Measurements from ENCODE around the gene LEKR1. TPM values are rescaled to one million over a fixed set of nuclear protein-coding genes. Genes with fewer than 3 reads are reported as not detected.
A peak's percentile ranks its signal among the peaks of the same experiment; 100 is the strongest.

The LEKR1 gene
- total RNA-seq, 2 experiments from 2014 or later = 0.47 to 0.54 TPM

- H3K27me3 Mint-ChIP-seq = peaks cover 5% of the 10 kb centered on the region
- no peak overlapping the region for H3K4me3 Mint-ChIP-seq
- DNase-seq = no peak
- CTCF ChIA-PET = interaction anchor here (1.8 kb wide), 1 partner anchor 16 kb away, joined by 8 read pairs; no protein-coding TSS in a partner anchor
- POLR2A ChIA-PET = no interaction called here
- H3K36me3 Mint-ChIP-seq (ENCODE audit: low read depth) = peaks cover 2% of the 10 kb centered on the region
- H3K27ac Mint-ChIP-seq = peak overlapping the region; percentile 78
- peaks cover 2% of the 10 kb centered on the region for H3K9me3 Mint-ChIP-seq
- peaks cover 50% of the 10 kb centered on the region for H3K4me1 Mint-ChIP-seq
Measured at GRCh38 chr3:157066335-157067098, 240.4 kb downstream of the LEKR1 start.

- H3K4me3 Mint-ChIP-seq = no peak overlapping the region
- POLR2A ChIA-PET = no interaction called here
- peaks cover 2% of the 10 kb centered on the region for H3K36me3 Mint-ChIP-seq (ENCODE audit: low read depth)
- DNase-seq = peak; percentile 60
- H3K27me3 Mint-ChIP-seq = peaks cover 3% of the 10 kb centered on the region
- peak overlapping the region; percentile 78 for H3K27ac Mint-ChIP-seq
- CTCF ChIA-PET = interaction anchor here (1.8 kb wide), 1 partner anchor 16 kb away, joined by 8 read pairs; no protein-coding TSS in a partner anchor
- peaks cover 2% of the 10 kb centered on the region for H3K9me3 Mint-ChIP-seq
- peaks cover 55% of the 10 kb centered on the region for H3K4me1 Mint-ChIP-seq
Measured at GRCh38 chr3:157067114-157067513, 241.0 kb downstream of the LEKR1 start.

GRCh38 chr3:157069406-157069805 lies 243.3 kb downstream of the LEKR1 start:
- peaks cover 2% of the 10 kb centered on the region for H3K36me3 Mint-ChIP-seq (ENCODE audit: low read depth)
- H3K27me3 Mint-ChIP-seq = no peaks in the 10 kb centered on the region
- DNase-seq = no peak
- no peaks in the 10 kb centered on the region for H3K9me3 Mint-ChIP-seq
- H3K4me3 Mint-ChIP-seq = no peak overlapping the region
- H3K27ac Mint-ChIP-seq = no peak overlapping the region
- ChIA-PET CTCF (interaction anchor here (1.1 to 1.3 kb wide), 2 partner anchors 9 to 13 kb away, joined by 3 to 4 read pairs; no protein-coding TSS in a partner anchor), POLR2A (no interaction called here)
- H3K4me1 Mint-ChIP-seq = peaks cover 55% of the 10 kb centered on the region

GRCh38 chr3:157069846-157070677 lies 243.9 kb downstream of the LEKR1 start:
- no peaks in the 10 kb centered on the region for H3K9me3 Mint-ChIP-seq
- no peak for DNase-seq
- peaks cover 3% of the 10 kb centered on the region for H3K36me3 Mint-ChIP-seq (ENCODE audit: low read depth)
- no peak overlapping the region for H3K4me3 Mint-ChIP-seq
- no peaks in the 10 kb centered on the region for H3K27me3 Mint-ChIP-seq
- H3K4me1 Mint-ChIP-seq = peaks cover 60% of the 10 kb centered on the region
- H3K27ac Mint-ChIP-seq = no peak overlapping the region
- POLR2A ChIA-PET = no interaction called here
- CTCF ChIA-PET = interaction anchor here (1.1 kb wide), 1 partner anchor 8 kb away, joined by 3 read pairs; no protein-coding TSS in a partner anchor

- H3K4me1 Mint-ChIP-seq = peaks cover 63% of the 10 kb centered on the region
- H3K27ac Mint-ChIP-seq = no peak overlapping the region
- H3K27me3 Mint-ChIP-seq = no peaks in the 10 kb centered on the region
- ChIA-PET CTCF (no interaction called here), POLR2A (no interaction called here)
- no peaks in the 10 kb centered on the region for H3K9me3 Mint-ChIP-seq
- no peak overlapping the region for H3K4me3 Mint-ChIP-seq
- H3K36me3 Mint-ChIP-seq (ENCODE audit: low read depth) = peaks cover 4% of the 10 kb centered on the region
- no peak for DNase-seq
Measured at GRCh38 chr3:157070678-157070999, 244.5 kb downstream of the LEKR1 start.

- Mint-ChIP-seq H3K36me3 (ENCODE audit: low read depth) (peaks cover 4% of the 10 kb centered on the region), H3K27ac (peak overlapping the region; percentile 61), H3K4me3 (no peak overlapping the region), H3K4me1 (peaks cover 60% of the 10 kb centered on the region), H3K9me3 (no peaks in the 10 kb centered on the region), H3K27me3 (no peaks in the 10 kb centered on the region)
- CTCF ChIA-PET = interaction anchor here (0.7 kb wide), 1 partner anchor 10 kb away, joined by 3 read pairs; no protein-coding TSS in a partner anchor
- POLR2A ChIA-PET = no interaction called here
- DNase-seq = no peak
Measured at GRCh38 chr3:157071744-157072525, 245.8 kb downstream of the LEKR1 start.

GRCh38 chr3:157073810-157074209 lies 247.7 kb downstream of the LEKR1 start:
- DNase-seq = no peak
- no peaks in the 10 kb centered on the region for H3K27me3 Mint-ChIP-seq
- ChIA-PET CTCF (no interaction called here), POLR2A (no interaction called here)
- no peak overlapping the region for H3K27ac Mint-ChIP-seq
- H3K9me3 Mint-ChIP-seq = no peaks in the 10 kb centered on the region
- H3K4me1 Mint-ChIP-seq = peaks cover 54% of the 10 kb centered on the region
- peaks cover 2% of the 10 kb centered on the region for H3K36me3 Mint-ChIP-seq (ENCODE audit: low read depth)
- H3K4me3 Mint-ChIP-seq = no peak overlapping the region

- no peaks in the 10 kb centered on the region for H3K9me3 Mint-ChIP-seq
- H3K4me1 Mint-ChIP-seq = peaks cover 48% of the 10 kb centered on the region
- DNase-seq = no peak
- H3K27ac Mint-ChIP-seq = no peak overlapping the region
- CTCF ChIA-PET = no interaction called here
- peaks cover 2% of the 10 kb centered on the region for H3K36me3 Mint-ChIP-seq (ENCODE audit: low read depth)
- no peak overlapping the region for H3K4me3 Mint-ChIP-seq
- POLR2A ChIA-PET = no interaction called here
- H3K27me3 Mint-ChIP-seq = no peaks in the 10 kb centered on the region
Measured at GRCh38 chr3:157074490-157074889, 248.3 kb downstream of the LEKR1 start.

- Mint-ChIP-seq H3K4me3 (no peak overlapping the region), H3K9me3 (no peaks in the 10 kb centered on the region), H3K36me3 (ENCODE audit: low read depth) (peaks cover 2% of the 10 kb centered on the region), H3K27ac (no peak overlapping the region), H3K4me1 (peaks cover 46% of the 10 kb centered on the region), H3K27me3 (no peaks in the 10 kb centered on the region)
- no peak for DNase-seq
- POLR2A ChIA-PET = no interaction called here
- CTCF ChIA-PET = interaction anchor here (2.6 kb wide), 1 partner anchor 39 kb away, joined by 9 read pairs; no protein-coding TSS in a partner anchor
Measured at GRCh38 chr3:157074981-157075380, 248.8 kb downstream of the LEKR1 start.

GRCh38 chr3:157075693-157076420 lies 249.7 kb downstream of the LEKR1 start:
- CTCF ChIA-PET = interaction anchor here (1.0 to 2.6 kb wide), 3 partner anchors 22 to 62 kb away, joined by 3 to 9 read pairs (median 4); no protein-coding TSS in a partner anchor
- Mint-ChIP-seq H3K27ac (no peak overlapping the region), H3K4me3 (no peak overlapping the region), H3K27me3 (no peaks in the 10 kb centered on the region), H3K36me3 (ENCODE audit: low read depth) (peaks cover 2% of the 10 kb centered on the region), H3K9me3 (no peaks in the 10 kb centered on the region), H3K4me1 (peaks cover 48% of the 10 kb centered on the region)
- no peak for DNase-seq
- POLR2A ChIA-PET = no interaction called here

- H3K9me3 Mint-ChIP-seq = no peaks in the 10 kb centered on the region
- peak overlapping the region; percentile 4 for H3K27ac Mint-ChIP-seq
- peaks cover 55% of the 10 kb centered on the region for H3K4me1 Mint-ChIP-seq
- ChIA-PET CTCF (interaction anchor here (0.9 to 2.6 kb wide), 6 partner anchors 8 to 60 kb away, joined by 3 to 9 read pairs (median 6); no protein-coding TSS in a partner anchor), POLR2A (no interaction called here)
- H3K4me3 Mint-ChIP-seq = no peak overlapping the region
- no peaks in the 10 kb centered on the region for H3K27me3 Mint-ChIP-seq
- H3K36me3 Mint-ChIP-seq (ENCODE audit: low read depth) = peaks cover 2% of the 10 kb centered on the region
- no peak for DNase-seq
Measured at GRCh38 chr3:157077565-157077991, 251.4 kb downstream of the LEKR1 start.

Measured in activated CD4-positive, alpha-beta T cell treated with anti-CD3 and anti-CD28 coated beads, Interleukin-2, amount 10 ng/mL, durations not matched to agents 7 days and 5 days (primary cell).